Colonic mucosa (tissue), 4 donors: ENCODE data around the gene SHMT2. TPM values are rescaled to one million over a fixed set of nuclear protein-coding genes. Genes with fewer than 3 reads are reported as not detected.

Experiments
- DNase-seq: peaks from one replicate; pipeline ENCODE4 v3.0.0-alpha.2; 2020
- H3K27ac ChIP-seq: fragments of 200-600 bp; one replicate; pipeline ENCODE4 v1.8.0; 2021
- H3K27me3 ChIP-seq: fragments of 200-600 bp; one replicate; pipeline ENCODE4 v1.8.0; 2021
- H3K36me3 ChIP-seq: fragments of 200-600 bp; one replicate; pipeline ENCODE4 v1.8.0; 2021
- H3K4me1 ChIP-seq: fragments of 200-600 bp; one replicate; pipeline ENCODE4 v1.8.0; 2021; ENCODE audit warnings: mild to moderate bottlenecking
- H3K4me3 ChIP-seq: fragments of 200-600 bp; one replicate; pipeline ENCODE4 v1.8.0; 2021
- H3K9ac ChIP-seq, 2 donors: one replicate each; pipeline ENCODE4 v1.7.0; 2013; ENCODE audit warnings: control low read depth in 2 of 2, low read depth in 2 of 2, low read length in 2 of 2
- H3K9me3 ChIP-seq: fragments of 200-600 bp; one replicate; pipeline ENCODE4 v1.8.0; 2021
- intact Hi-C: fragments of 100-400 bp; cut with DNase I; formaldehyde crosslinking; loops from one replicate; pipeline ENCODE4 v1.14.1; 2022
- total RNA-seq, 2 donors: library from RNA; stranded (reverse); fragmentation: NEBNext Ultra II Directional in 1 of 2; extraction: Animal tissue kit (Norgen Biotek cat#: 25700) in 1 of 2; gene quantifications; one replicate each; pipeline ENCODE4 v1.2.1, GENCODE V29; 2021
- TF ChIP-seq, protein P1 (sequence below): fragments of 200-600 bp; IDR thresholded peaks from one replicate; pipeline ENCODE4 v1.8.0; 2022; ENCODE audit warnings: antibody characterized with exemption, mild to moderate bottlenecking
- donor health status: healthy.
- donor health status: DM: no; HTN: no; CAD: no.
- donor health status: DM: no; HTN: no; CAD: no.

The SHMT2 gene
- total RNA-seq, 2 donors from 2014 or later: 69.4 to 160 TPM

DNA sequence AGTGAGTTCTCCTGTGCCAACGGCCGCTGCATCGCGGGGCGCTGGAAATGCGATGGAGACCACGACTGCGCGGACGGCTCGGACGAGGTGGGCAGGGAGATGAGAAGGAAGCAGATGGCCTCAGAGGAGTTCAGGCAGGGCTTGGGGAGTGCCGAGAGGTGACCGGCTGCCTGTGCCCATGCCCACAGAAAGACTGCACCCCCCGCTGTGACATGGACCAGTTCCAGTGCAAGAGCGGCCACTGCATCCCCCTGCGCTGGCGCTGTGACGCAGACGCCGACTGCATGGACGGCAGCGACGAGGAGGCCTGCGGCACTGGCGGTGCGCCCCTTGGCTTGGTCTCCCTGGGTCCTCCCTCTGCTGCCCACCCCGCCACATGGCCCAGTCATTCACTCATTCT lies 26.3 kb upstream of the SHMT2 start:
- H3K27me3 ChIP-seq: no peaks in the 10 kb centered on the region
- peaks cover 26% of the 10 kb centered on the region for H3K36me3 ChIP-seq
- no peak overlapping the region for H3K27ac ChIP-seq
- intact Hi-C loops: no loop called here
- no peak overlapping the region for H3K9ac ChIP-seq
- TF ChIP-seq, protein P1, sequence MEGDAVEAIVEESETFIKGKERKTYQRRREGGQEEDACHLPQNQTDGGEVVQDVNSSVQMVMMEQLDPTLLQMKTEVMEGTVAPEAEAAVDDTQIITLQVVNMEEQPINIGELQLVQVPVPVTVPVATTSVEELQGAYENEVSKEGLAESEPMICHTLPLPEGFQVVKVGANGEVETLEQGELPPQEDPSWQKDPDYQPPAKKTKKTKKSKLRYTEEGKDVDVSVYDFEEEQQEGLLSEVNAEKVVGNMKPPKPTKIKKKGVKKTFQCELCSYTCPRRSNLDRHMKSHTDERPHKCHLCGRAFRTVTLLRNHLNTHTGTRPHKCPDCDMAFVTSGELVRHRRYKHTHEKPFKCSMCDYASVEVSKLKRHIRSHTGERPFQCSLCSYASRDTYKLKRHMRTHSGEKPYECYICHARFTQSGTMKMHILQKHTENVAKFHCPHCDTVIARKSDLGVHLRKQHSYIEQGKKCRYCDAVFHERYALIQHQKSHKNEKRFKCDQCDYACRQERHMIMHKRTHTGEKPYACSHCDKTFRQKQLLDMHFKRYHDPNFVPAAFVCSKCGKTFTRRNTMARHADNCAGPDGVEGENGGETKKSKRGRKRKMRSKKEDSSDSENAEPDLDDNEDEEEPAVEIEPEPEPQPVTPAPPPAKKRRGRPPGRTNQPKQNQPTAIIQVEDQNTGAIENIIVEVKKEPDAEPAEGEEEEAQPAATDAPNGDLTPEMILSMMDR: no peak
- H3K4me3 ChIP-seq: no peak overlapping the region
- no peaks in the 10 kb centered on the region for H3K9me3 ChIP-seq
- no peak for DNase-seq
- H3K4me1 ChIP-seq: no peaks in the 10 kb centered on the region

GRCh38 chr12:57203791-57204190 lies 25.7 kb upstream of the SHMT2 start:
- Histone ChIP-seq H3K4me1 (no peaks in the 10 kb centered on the region), H3K27ac (no peak overlapping the region), H3K36me3 (peaks cover 26% of the 10 kb centered on the region), H3K9ac (no peak overlapping the region), H3K27me3 (no peaks in the 10 kb centered on the region), H3K4me3 (no peak overlapping the region), H3K9me3 (no peaks in the 10 kb centered on the region)
- intact Hi-C loops: no loop called here
- TF ChIP-seq, protein P1: no peak
- DNase-seq: no peak

GRCh38 chr12:57204454-57204853 lies 25.1 kb upstream of the SHMT2 start:
- no peak overlapping the region for H3K9ac ChIP-seq
- DNase-seq: no peak
- peaks cover 26% of the 10 kb centered on the region for H3K36me3 ChIP-seq
- H3K4me3 ChIP-seq: no peak overlapping the region
- H3K4me1 ChIP-seq: no peaks in the 10 kb centered on the region
- intact Hi-C loops: no loop called here
- H3K9me3 ChIP-seq: no peaks in the 10 kb centered on the region
- no peaks in the 10 kb centered on the region for H3K27me3 ChIP-seq
- TF ChIP-seq, protein P1: no peak
- H3K27ac ChIP-seq: no peak overlapping the region

- TF ChIP-seq, protein P1: no peak
- Histone ChIP-seq H3K36me3 (peaks cover 26% of the 10 kb centered on the region), H3K9me3 (no peaks in the 10 kb centered on the region)
Observed at GRCh38 chr12:57205186-57205585, 24.3 kb upstream of the SHMT2 start.

DNA sequence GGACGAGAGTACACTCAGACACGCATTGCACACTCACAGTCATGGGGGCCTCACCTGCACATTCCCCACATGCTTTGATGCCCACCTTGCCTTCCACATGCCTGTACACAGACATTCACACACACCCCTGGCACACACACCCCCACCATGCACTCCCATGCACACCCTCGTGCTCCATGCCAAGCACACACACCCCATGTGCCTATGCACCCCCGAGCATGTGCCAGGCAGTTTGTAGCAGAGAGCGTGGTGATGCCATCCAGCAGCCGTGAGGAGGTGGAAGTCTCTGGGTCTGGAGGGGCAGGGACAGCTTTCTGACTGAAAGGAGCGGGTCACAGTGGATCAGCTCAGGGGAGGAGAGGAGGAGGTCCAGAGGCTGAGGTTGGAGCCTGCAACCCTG lies 23.6 kb upstream of the SHMT2 start:
- DNase-seq: no peak
- Histone ChIP-seq H3K4me1 (no peaks in the 10 kb centered on the region), H3K27me3 (no peaks in the 10 kb centered on the region), H3K4me3 (no peak overlapping the region), H3K27ac (no peak overlapping the region), H3K9me3 (no peaks in the 10 kb centered on the region), H3K9ac (no peak overlapping the region), H3K36me3 (peaks cover 26% of the 10 kb centered on the region)
- intact Hi-C loops: no loop called here
- TF ChIP-seq, protein P1: no peak

More at GRCh38 chr12:57205186-57205585, 24.3 kb upstream of the SHMT2 start:
- DNase-seq: no peak
- no peak overlapping the region for H3K27ac ChIP-seq
- intact Hi-C loops: no loop called here
- no peaks in the 10 kb centered on the region for H3K27me3 ChIP-seq
- H3K9ac ChIP-seq: no peak overlapping the region
- H3K4me1 ChIP-seq: no peaks in the 10 kb centered on the region
- H3K4me3 ChIP-seq: no peak overlapping the region
